GM21515 (cell line): ENCODE data around the gene COA4.

Source experiments
- ATAC-seq: cut with Tn5 transposase; IDR thresholded peaks from one replicate; pipeline ENCODE4 v1.9.1; 2021; ENCODE audit not compliant: unreplicated experiment

Gene COA4

DNA sequence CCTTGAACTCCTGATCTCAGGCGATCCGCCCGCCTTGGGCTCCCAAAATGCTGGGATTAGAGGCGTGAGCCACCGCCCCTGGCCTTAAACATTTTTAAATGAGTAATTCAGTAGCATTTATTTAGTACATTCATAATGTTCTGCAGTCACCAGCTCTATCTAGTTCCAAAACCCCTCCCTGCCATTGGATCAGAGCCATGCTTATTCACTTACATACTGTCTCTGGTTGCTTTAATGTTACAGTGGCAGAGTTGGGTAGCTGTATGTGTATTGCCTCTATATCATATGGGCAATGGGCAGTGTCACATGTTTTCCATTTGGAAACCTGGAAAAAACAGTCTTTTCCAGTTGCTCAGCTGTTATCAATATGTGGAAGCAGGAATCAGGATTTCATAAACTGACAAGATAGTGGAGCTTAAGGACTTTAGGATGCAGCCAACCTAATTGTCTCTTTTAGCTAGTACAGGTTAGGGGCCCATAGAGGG is 10.5 kb downstream of the COA4 start:
- no peak for ATAC-seq

DNA sequence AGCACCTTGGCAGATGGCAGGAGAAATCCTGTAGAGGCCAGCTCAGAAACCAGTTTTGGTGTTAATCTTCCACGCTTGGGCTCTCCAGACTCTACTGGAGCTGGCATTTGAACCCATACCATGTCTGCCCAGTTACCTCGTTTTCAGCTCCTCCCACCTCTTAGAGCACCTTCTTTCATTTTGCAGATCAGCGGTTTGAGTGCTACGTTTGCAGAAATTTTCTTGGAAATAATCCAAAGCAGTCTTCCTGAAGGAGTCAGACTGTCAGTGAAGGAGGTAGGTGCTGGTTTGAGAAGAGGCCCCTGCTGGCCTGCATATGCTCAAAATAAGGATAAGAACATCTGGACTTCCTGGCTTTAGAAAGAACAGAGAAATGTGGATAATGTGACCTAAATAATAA is 13.7 kb downstream of the COA4 start:
- no peak for ATAC-seq

DNA sequence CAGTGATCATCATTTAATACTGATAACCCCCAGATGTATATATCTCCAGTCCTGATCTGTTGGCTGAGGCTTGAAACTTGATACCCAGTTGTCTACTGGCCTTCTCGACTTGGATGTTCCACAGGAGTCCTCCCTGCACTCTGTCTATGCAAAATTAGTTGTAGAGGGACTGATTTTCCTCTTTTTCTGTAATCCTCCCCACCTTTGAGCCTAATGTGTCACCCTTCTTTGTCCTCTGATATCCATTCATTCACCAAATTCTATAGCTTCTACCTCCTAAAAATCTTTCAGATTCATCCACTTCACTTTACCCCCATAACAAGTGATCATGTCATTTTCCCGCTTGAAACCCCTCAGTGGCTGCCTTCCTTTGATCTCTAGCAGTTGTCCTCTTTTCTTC is 16.4 kb downstream of the COA4 start:
- no peak for ATAC-seq

DNA sequence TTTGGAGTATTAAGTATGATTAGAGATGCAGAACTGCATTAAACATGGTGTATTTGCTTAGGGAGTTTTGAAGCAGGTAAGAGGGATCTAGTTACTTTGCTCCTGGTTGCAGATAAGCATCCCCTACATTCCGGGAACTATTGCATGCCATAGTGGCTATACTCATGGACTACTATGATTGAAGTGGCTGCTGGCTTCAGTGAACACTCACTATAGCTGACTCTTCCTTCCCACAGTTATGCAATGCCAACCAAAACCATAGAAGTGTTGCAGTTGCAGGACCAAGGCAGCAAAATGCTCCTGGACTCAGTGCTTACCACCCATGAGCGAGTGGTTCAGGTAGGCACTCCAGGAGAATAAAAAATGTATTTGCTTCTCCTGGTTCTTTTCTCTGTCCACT is 17.0 kb downstream of the COA4 start:
- no peak for ATAC-seq

DNA sequence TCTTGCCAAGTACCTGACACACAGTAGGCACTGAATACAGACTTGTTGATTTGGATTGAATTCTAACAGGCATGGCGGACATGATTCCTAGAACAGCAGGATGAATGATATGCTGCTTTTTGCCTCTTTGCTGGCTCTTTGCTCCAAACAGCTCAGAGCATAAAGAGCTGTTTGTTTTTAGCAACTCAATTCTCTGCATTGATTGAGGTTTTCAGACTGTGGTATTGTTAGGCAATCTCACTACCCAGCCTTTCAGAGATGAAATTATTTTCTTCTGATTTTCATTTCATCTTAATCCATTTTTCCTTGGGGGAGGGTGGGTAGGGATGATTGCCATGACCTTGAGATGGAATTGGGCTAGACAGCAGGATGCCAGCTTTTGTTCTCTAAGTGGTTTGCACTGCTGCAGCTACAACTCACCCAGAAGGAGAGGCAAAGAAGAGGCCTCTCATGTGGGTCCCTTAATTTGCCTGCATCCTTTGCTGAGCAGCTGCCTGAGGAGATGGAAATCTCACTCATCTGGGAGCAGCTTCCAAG is 20.5 kb downstream of the COA4 start:
- no peak for ATAC-seq

DNA sequence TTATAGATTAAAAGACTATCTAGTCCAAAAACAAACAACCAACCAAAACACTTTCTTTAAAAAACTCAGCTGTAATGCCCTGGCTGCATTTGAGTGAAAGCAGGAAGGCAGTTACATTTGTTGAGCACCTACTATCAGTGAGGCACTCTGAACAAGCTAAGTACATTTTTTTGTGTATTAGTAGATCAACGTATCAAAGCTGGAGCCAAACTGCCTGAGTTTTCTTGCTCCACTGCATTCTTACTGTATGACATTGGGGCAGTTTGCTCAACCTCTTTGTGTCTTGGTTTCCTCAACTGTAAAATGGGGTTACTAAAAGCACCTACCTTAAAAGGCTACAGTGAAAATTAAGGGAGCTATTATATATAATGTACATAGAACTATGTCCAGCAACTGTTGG is 22.0 kb downstream of the COA4 start:
- no peak for ATAC-seq

DNA sequence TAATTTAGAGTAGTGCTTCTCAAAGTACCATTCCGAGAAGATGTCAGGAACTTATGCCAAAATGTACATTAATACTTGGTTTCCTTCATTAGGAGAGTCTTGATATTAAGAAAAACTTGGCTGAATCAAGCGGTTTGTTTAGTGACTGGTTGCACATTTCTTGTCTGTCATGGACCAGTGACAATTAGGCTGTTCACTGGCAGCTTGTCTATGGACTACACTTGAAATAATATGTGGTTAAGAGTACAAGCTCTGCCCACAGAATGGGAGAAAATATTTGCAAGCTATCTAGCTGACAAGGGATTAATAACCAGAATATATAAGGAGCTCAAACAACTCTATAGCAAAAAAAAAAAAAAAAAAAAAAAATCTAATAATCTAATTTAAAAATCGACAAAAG is 24.6 kb downstream of the COA4 start:
- ATAC-seq: no peak

DNA sequence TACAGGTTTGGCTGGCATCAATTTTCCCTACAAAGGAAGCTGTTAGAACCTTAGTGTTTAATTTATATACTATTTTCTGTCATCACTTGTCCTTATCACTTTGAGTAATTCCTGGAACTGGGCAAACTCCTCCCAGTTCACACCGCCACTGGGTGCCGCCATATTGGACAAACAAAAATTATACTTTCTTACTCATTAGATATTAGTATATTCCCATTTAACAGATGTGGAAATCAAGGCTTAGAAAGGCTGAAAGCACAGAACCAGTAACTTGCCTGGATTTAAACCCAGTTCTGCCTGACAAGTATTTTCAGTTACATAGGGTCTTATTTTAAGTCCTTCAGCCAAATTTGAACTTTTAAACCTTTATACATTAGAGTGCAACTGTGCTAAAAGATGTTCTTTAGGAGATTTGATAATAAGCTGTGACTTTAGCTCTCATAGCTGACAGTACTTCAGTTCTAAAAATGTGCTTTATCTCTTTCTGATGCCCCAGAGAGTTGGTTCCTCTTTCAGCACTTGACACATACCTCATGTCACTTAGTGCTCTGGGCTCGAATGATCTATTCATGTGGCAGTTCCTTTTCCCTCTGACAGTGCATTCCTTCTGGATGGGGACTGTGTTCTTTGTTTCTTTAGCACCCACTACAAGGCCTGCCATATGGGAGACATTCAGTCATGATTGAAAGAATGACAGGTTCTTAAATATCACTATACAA is 25.4 kb downstream of the COA4 start:
- ATAC-seq: no peak

DNA sequence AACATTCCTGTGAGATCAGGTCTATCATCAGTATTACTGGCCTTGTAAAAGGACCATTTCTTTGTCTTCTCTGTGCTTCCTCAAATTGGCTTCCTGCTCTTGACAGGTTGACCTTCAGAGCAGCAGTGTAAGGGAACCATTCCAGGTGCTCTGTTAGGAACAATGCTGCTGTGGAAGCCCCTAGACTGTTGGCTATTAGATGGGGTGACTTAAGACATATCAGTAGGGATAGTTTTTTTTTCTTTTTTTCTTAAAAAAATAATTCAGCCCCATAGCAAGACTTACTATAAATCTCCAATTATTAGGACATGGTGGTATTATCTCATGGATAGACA is 37.6 kb downstream of the COA4 start:
- no peak for ATAC-seq

DNA sequence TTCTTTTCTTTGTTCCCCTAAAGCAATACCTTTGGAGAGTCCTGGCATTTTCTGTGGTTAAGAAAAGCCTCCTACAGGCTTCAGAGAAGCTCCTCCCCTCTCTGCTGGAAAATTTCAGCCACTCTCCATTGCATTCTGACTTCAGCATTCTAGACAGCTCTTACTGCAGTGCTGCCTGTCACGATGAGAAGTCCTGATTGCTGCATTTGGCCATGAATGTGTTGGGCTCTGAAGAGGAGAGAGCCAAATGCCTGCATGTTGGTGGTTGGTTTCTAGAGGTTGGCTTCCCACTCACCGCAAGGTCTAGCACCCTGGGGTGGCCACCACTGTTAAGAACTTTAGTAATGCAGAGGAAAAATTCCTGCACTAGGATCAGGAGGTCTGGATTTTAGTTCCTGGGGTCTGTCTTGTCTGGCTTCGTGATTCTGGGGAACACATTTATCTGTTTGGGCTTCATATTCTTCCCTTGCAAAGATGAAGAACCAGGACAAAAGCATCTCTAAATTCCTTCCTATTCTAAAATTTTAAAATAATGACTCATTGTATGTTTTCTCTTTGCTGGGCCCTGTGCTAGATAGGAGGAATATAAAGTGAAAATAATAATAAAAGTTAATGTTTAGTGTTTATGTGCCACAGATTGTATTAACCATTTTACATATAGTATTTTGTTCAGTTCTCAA is 38.1 kb downstream of the COA4 start:
- ATAC-seq: no peak

DNA sequence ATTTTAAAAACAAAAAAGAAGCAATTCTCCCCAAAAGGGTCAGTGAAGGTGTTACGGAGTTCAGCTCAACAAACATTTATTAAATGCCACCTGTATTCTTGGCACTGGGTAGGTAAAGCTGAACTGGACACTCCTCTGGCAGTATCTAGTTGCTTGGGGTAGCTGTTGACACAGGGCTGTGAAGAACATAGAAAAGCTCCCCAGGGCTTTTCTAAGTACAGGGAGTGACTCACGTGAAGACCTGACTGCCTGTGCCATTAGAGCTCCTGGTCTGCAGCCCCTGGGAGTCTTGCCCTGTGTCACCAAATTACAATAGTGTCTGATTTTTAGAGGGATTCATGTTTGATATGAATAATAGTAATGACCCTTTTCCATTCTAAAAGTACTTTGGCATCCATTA is 43.6 kb downstream of the COA4 start:
- ATAC-seq: no peak

DNA sequence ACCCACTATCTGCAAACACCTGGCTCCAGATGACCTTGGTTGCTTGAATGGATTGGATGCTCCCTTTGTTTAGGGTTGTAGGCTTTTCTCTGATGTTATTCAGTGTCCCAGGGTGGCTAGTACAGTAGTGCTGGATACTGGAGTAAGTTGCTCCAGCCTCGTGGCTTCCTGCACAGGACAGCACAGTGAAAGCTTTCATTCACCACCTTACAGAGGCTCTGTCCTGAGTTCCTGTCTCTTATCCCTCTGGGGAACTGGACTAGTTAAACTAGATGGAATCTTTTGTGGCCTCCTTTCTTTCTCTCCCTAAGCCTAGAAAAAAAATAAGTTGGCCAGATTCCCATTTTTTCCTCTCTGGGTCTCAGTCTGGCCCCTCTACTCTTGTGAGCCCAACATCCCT is 46.4 kb downstream of the COA4 start:
- ATAC-seq: no peak
